Loucy (cell line): ENCODE results near the gene AKNA.

Experiments
- H2AFZ ChIP-seq: fragments of 200-600 bp; sonication (generic); 2 replicates; pipeline ENCODE4 v1.6.0; 2016; ENCODE audit warnings: antibody characterized with exemption, mild to moderate bottlenecking, low read length, moderate library complexity
- H3F3A ChIP-seq: fragments of 200-600 bp; 2 replicates; pipeline ENCODE4 v1.6.0; 2016; ENCODE audit warnings: antibody characterized with exemption, low read depth, mild to moderate bottlenecking
- H3K27me3 ChIP-seq: fragments of 200-600 bp; sonication (generic); 2 replicates; pipeline ENCODE4 v1.6.1; 2014; ENCODE audit warnings: low read length, mild to moderate bottlenecking; ENCODE audit not compliant: insufficient read depth, poor library complexity, severe bottlenecking
- H3K36me3 ChIP-seq: fragments of 200-600 bp; sonication (generic); 2 replicates; pipeline ENCODE4 v1.6.1; 2016; ENCODE audit warnings: low read length; ENCODE audit not compliant: insufficient read depth
- H3K4me1 ChIP-seq: fragments of 200-600 bp; sonication (generic); 2 replicates; pipeline ENCODE4 v1.5.1; 2014; ENCODE audit warnings: low read length, mild to moderate bottlenecking; ENCODE audit not compliant: insufficient read depth, poor library complexity, severe bottlenecking
- H3K4me2 ChIP-seq: fragments of 200-600 bp; sonication (generic); 2 replicates; pipeline ENCODE4 v1.6.0; 2014; ENCODE audit warnings: antibody characterized with exemption, low read length, low read depth, mild to moderate bottlenecking; ENCODE audit not compliant: poor library complexity, severe bottlenecking
- H3K4me3 ChIP-seq: fragments of 200-600 bp; sonication (generic); 2 replicates; pipeline ENCODE4 v1.5.1; 2014; ENCODE audit warnings: low read length, mild to moderate bottlenecking, mixed read lengths; ENCODE audit not compliant: poor library complexity, severe bottlenecking
- H3K79me2 ChIP-seq: fragments of 200-600 bp; sonication (generic); 2 replicates; pipeline ENCODE4 v1.6.1; 2014; ENCODE audit warnings: low read length; ENCODE audit not compliant: insufficient read depth
- H3K9ac ChIP-seq: fragments of 200-600 bp; sonication (generic); 2 replicates; pipeline ENCODE4 v1.6.0; 2014; ENCODE audit warnings: mild to moderate bottlenecking, low read depth, low read length, moderate library complexity; ENCODE audit not compliant: poor library complexity, severe bottlenecking
- H3K9me2 ChIP-seq: fragments of 200-600 bp; sonication (generic); replicated peaks from 2 replicates; pipeline ENCODE4 v1.6.1; 2016; ENCODE audit warnings: low read depth, low read length, mixed read lengths
- H3K9me3 ChIP-seq: fragments of 200-600 bp; sonication (generic); 2 replicates; pipeline ENCODE4 v1.6.1; 2014; ENCODE audit warnings: mild to moderate bottlenecking, antibody characterized with exemption, low read length, low read depth; ENCODE audit not compliant: insufficient read depth
- H4K20me1 ChIP-seq: fragments of 200-600 bp; sonication (generic); 2 replicates; pipeline ENCODE4 v1.6.0; 2014; ENCODE audit warnings: antibody characterized with exemption, low read length, mild to moderate bottlenecking; ENCODE audit not compliant: insufficient read depth, poor library complexity, severe bottlenecking
- EZH2phosphoT487 ChIP-seq: fragments of 200-600 bp; IDR thresholded peaks from 2 replicates; pipeline ENCODE4 v1.6.1; 2018; ENCODE audit warnings: antibody characterized with exemption, mild to moderate bottlenecking, moderate library complexity, borderline replicate concordance
- TF ChIP-seq, protein P1 (sequence below): fragments of 200-600 bp; sonication (generic); conservative IDR thresholded peaks from 2 replicates; pipeline ENCODE4 v1.5.1; 2014; ENCODE audit warnings: mild to moderate bottlenecking, antibody characterized with exemption, low read length

AKNA gene

DNA sequence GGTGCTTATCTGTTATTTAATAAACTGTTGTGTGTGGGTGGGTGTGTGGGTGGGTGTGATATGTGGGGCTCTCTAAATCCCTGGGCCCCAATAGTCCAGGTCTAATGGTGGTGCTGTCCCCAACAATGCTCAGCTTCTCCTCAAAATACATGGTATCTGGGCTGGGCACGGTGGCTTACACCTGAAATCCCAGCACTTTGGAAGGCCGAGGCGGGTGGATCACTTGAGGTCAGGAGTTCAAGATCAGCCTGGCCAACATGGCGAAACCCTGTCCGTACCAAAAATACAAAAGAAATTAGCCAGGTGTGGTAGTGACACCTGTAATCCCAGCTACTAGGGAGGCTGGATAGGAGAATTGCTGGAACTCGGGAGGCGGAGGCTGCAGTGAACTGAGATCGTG, 69.4 kb downstream of the AKNA start:
- no peak overlapping the region for H3K9ac ChIP-seq
- no peaks in the 10 kb centered on the region for H3K79me2 ChIP-seq
- no peaks in the 10 kb centered on the region for H3K4me1 ChIP-seq
- TF ChIP-seq EZH2phosphoT487 = no peak
- TF ChIP-seq, protein P1, sequence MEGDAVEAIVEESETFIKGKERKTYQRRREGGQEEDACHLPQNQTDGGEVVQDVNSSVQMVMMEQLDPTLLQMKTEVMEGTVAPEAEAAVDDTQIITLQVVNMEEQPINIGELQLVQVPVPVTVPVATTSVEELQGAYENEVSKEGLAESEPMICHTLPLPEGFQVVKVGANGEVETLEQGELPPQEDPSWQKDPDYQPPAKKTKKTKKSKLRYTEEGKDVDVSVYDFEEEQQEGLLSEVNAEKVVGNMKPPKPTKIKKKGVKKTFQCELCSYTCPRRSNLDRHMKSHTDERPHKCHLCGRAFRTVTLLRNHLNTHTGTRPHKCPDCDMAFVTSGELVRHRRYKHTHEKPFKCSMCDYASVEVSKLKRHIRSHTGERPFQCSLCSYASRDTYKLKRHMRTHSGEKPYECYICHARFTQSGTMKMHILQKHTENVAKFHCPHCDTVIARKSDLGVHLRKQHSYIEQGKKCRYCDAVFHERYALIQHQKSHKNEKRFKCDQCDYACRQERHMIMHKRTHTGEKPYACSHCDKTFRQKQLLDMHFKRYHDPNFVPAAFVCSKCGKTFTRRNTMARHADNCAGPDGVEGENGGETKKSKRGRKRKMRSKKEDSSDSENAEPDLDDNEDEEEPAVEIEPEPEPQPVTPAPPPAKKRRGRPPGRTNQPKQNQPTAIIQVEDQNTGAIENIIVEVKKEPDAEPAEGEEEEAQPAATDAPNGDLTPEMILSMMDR = no peak
- H3K36me3 ChIP-seq = no peaks in the 10 kb centered on the region
- no peaks in the 10 kb centered on the region for H3F3A ChIP-seq
- H3K9me3 ChIP-seq = no peaks in the 10 kb centered on the region
- H3K4me3 ChIP-seq = no peak overlapping the region
- no peaks in the 10 kb centered on the region for H4K20me1 ChIP-seq
- H3K4me2 ChIP-seq = no peak overlapping the region
- no peaks in the 10 kb centered on the region for H3K27me3 ChIP-seq
- H2AFZ ChIP-seq = no peak overlapping the region
- H3K9me2 ChIP-seq = no peaks in the 10 kb centered on the region

DNA sequence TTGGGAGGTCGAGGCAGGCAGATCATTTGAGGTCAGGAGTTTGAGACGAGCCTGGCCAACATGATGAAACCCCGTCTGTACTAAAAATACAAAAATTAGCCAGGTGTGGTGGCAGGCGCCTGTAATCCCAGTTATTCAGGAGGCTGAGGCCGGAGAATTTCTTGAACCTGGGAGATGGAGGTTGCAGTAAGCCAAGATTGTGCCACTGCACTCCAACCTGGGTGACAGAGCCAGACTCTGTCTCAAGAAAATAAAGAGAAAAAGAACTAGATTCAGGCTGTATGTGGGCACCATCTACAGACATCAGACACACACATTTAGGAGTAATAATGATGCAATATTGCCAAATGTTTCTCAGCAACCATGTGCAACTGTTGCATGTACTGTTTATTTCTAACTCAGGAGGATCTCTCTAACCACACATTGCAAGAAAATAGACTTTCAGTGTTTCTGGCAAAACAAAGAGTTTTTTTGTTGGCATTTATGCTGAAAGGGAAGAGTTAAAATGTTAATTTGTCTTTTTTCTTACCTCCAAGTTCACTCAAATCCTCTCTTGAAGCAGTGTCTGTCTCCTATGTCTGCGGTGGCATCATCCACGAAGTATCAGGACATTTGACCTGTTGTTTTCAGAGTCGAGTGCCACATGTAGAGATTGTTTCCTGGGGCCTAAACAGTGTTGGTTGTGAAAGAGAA, 70.0 kb downstream of the AKNA start:
- Histone ChIP-seq H3K79me2 (no peaks in the 10 kb centered on the region), H3F3A (no peaks in the 10 kb centered on the region), H3K4me1 (no peaks in the 10 kb centered on the region), H3K36me3 (no peaks in the 10 kb centered on the region), H4K20me1 (no peaks in the 10 kb centered on the region), H3K4me3 (no peak overlapping the region), H3K9me3 (no peaks in the 10 kb centered on the region), H3K9ac (no peak overlapping the region), H3K4me2 (no peak overlapping the region), H3K9me2 (no peaks in the 10 kb centered on the region), H2AFZ (no peak overlapping the region), H3K27me3 (no peaks in the 10 kb centered on the region)
- TF ChIP-seq, protein P1 = no peak
- TF ChIP-seq EZH2phosphoT487 = no peak

DNA sequence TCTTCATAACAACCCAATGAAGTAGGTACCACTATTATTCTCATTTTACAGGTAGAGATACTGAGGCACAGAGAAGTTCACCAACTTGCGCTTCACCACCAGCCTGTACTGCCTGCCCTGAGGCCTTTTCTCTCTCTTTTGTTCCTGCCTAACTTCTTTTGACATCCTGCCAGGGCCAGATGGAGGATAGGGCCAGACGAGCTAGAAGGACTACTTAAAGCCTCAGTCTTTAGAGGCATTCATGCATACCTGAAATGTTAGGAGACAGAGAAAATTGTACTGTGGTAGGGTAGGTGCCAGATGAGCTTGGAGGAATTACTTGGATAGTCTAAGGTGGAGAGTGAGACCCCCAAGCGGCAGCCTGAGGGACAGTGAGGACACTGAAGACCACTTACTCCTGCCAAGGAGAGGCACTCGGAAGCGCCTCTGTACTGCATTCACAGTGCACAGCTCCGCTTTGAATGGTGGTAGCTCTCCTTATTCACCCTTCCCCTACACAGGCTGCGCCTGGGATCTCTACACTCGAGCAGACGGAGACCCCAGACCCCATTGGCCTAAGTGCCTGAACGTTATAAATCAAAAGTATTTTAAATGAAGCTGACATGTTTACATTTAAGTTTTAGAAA, 71.1 kb downstream of the AKNA start:
- H3K27me3 ChIP-seq = no peaks in the 10 kb centered on the region

More for the DNA sequence above, 71.1 kb downstream of the AKNA start:
- TF ChIP-seq EZH2phosphoT487 = no peak
- TF ChIP-seq, protein P1 = no peak
- Histone ChIP-seq H3F3A (no peaks in the 10 kb centered on the region), H3K79me2 (no peaks in the 10 kb centered on the region), H2AFZ (no peak overlapping the region), H3K36me3 (no peaks in the 10 kb centered on the region), H3K9ac (no peak overlapping the region), H3K4me3 (no peak overlapping the region), H3K4me1 (no peaks in the 10 kb centered on the region), H3K4me2 (no peak overlapping the region), H3K9me3 (no peaks in the 10 kb centered on the region), H4K20me1 (no peaks in the 10 kb centered on the region), H3K9me2 (no peaks in the 10 kb centered on the region)
